22Rv1 (cell line): ENCODE results near the gene TRIM38.
A peak's percentile ranks its signal among the peaks of the same experiment; 100 is the strongest.

ENCODE experiments used
- H3K27ac ChIP-seq: fragments of 450-650 bp; 2 replicates; pipeline ENCODE4 v1.5.1; 2017
- CTCF ChIP-seq: fragments of 450-650 bp; IDR thresholded peaks from 2 replicates; pipeline ENCODE4 v1.5.1; 2017; ENCODE audit warnings: mild to moderate bottlenecking
- ZFX ChIP-seq: fragments of 450-650 bp; IDR thresholded peaks from 2 replicates; pipeline ENCODE4 v1.6.1; 2017; ENCODE audit warnings: antibody characterized with exemption, borderline replicate concordance

The TRIM38 gene

GRCh38 chr6:26016245-26016962 is 53.8 kb downstream of the TRIM38 start:
- H3K27ac ChIP-seq: no peak overlapping the region

GRCh38 chr6:26016963-26017631 is 54.5 kb downstream of the TRIM38 start:
- H3K27ac ChIP-seq: no peak overlapping the region
- TF ChIP-seq CTCF: no peak
- TF ChIP-seq ZFX: no peak

More at GRCh38 chr6:26016245-26016962, 53.8 kb downstream of the TRIM38 start:
- TF ChIP-seq ZFX (no peak), CTCF (no peak)

- no peak overlapping the region for H3K27ac ChIP-seq
- TF ChIP-seq ZFX (no peak), CTCF (no peak)
Measured at GRCh38 chr6:26017632-26017966, 55.0 kb downstream of the TRIM38 start.

- peak overlapping the region; percentile 100 for H3K27ac ChIP-seq
- TF ChIP-seq CTCF: no peak
- no peak for TF ChIP-seq ZFX
Measured at GRCh38 chr6:26019261-26019830, 56.7 kb downstream of the TRIM38 start.

- peak overlapping the region; percentile 100 for H3K27ac ChIP-seq
- no peak for TF ChIP-seq CTCF
- no peak for TF ChIP-seq ZFX
Measured at GRCh38 chr6:26019967-26020328, 57.3 kb downstream of the TRIM38 start.

- H3K27ac ChIP-seq: peak overlapping the region; percentile 100
- TF ChIP-seq ZFX (no peak), CTCF (no peak)
Measured at GRCh38 chr6:26020329-26021000, 57.9 kb downstream of the TRIM38 start.
